ENCODE measurements around the gene GRM7.

- TF ChIP-seq CTCF (IDR thresholded peaks at IDR 0.05) (no peak), EZH2phosphoT487 (IDR thresholded peaks at IDR 0.05) (no peak)
Observed at GRCh38 chr3:7545334-7545733, 684.4 kb downstream of the GRM7 start.

Measured in neural progenitor cell (in vitro differentiated cells).